ENCODE data around the gene CASP2. TPM values are rescaled to one million over a fixed set of nuclear protein-coding genes. Genes with fewer than 3 reads are reported as not detected.
"Not testable (repeated sequence)": the region's sequence is repeated elsewhere in the genome, so short reads cannot be mapped to it uniquely, and the experiment has no call there.

Gene CASP2
- total RNA-seq, 1 donor from 2014 or later = 103 TPM

- intact Hi-C loops (cut with micrococcal nuclease) = loop anchor here (1.0 to 2.0 kb wide), 5 partner anchors 12 to 117 kb away; partner anchors contain the start of gene CASP2
Observed at GRCh38 chr7:143263266-143264195, 24.6 kb upstream of the CASP2 start, which contains the start of gene GSTK1. Gene GSTK1 (plus strand): TSS chr7:143263441. CDS start chr7:143263514, 73 bp downstream.

GRCh38 chr7:143264196-143264568, 24.0 kb upstream of the CASP2 start:
- intact Hi-C loops (cut with micrococcal nuclease) = not testable (repeated sequence)

GRCh38 chr7:143265017-143265693, 23.0 kb upstream of the CASP2 start:
- intact Hi-C loops (cut with micrococcal nuclease) = loop anchor here (1.0 kb wide), 1 partner anchor 9 kb away; no protein-coding TSS in a partner anchor

GRCh38 chr7:143269251-143269650, 18.9 kb upstream of the CASP2 start:
- intact Hi-C loops (cut with micrococcal nuclease) = no loop called here

GRCh38 chr7:143271240-143271639, 16.9 kb upstream of the CASP2 start:
- intact Hi-C loops (cut with micrococcal nuclease) = no loop called here

GRCh38 chr7:143272871-143273270, 15.3 kb upstream of the CASP2 start:
- intact Hi-C loops (cut with micrococcal nuclease) = no loop called here

GRCh38 chr7:143279186-143280098, 8.7 kb upstream of the CASP2 start:
- intact Hi-C loops (cut with micrococcal nuclease) = loop anchor here (1.0 to 10.0 kb wide), 4 partner anchors 17 to 1555 kb away; partner anchors contain the start of genes GSTK1 and TPK1

- intact Hi-C loops (cut with micrococcal nuclease) = loop anchor here (10.0 kb wide), 2 partner anchors 475 to 1555 kb away; partner anchors contain the start of gene TPK1
Observed at GRCh38 chr7:143280160-143280559, 8.0 kb upstream of the CASP2 start.

- intact Hi-C loops (cut with micrococcal nuclease) = loop anchor here (10.0 kb wide), 2 partner anchors 476 to 1554 kb away; partner anchors contain the start of gene TPK1
Observed at GRCh38 chr7:143280566-143280965, 7.6 kb upstream of the CASP2 start.

GRCh38 chr7:143281529-143281928, 6.6 kb upstream of the CASP2 start:
- intact Hi-C loops (cut with micrococcal nuclease) = loop anchor here (10.0 kb wide), 2 partner anchors 477 to 1553 kb away; partner anchors contain the start of gene TPK1

GRCh38 chr7:143282124-143282523, 6.0 kb upstream of the CASP2 start:
- intact Hi-C loops (cut with micrococcal nuclease) = loop anchor here (10.0 kb wide), 2 partner anchors 477 to 1553 kb away; partner anchors contain the start of gene TPK1

GRCh38 chr7:143283381-143283780, 4.8 kb upstream of the CASP2 start:
- intact Hi-C loops (cut with micrococcal nuclease) = loop anchor here (10.0 kb wide), 2 partner anchors 479 to 1551 kb away; partner anchors contain the start of gene TPK1

GRCh38 chr7:143284591-143285469, 3.3 kb upstream of the CASP2 start, which contains the start of gene TMEM139:
Gene TMEM139 (plus strand): TSS chr7:143284958. CDS start chr7:143285958, 1,000 bp downstream.
- intact Hi-C loops (cut with micrococcal nuclease) = loop anchor here (5.0 to 10.0 kb wide), 3 partner anchors 480 to 1550 kb away; partner anchors contain the start of genes TCAF1 and TPK1

GRCh38 chr7:143285470-143285778, 2.7 kb upstream of the CASP2 start:
- intact Hi-C loops (cut with micrococcal nuclease) = loop anchor here (5.0 to 10.0 kb wide), 3 partner anchors 481 to 1549 kb away; partner anchors contain the start of genes TCAF1 and TPK1

GRCh38 chr7:143285806-143286521, 2.2 kb upstream of the CASP2 start:
- intact Hi-C loops (cut with micrococcal nuclease) = loop anchor here (5.0 to 10.0 kb wide), 3 partner anchors 481 to 1549 kb away; partner anchors contain the start of genes TCAF1 and TPK1

GRCh38 chr7:143286522-143286890, 1.6 kb upstream of the CASP2 start:
- intact Hi-C loops (cut with micrococcal nuclease) = loop anchor here (5.0 to 10.0 kb wide), 3 partner anchors 482 to 1548 kb away; partner anchors contain the start of genes TCAF1 and TPK1

GRCh38 chr7:143287339-143287934, 714 bp upstream of the CASP2 start:
- intact Hi-C loops (cut with micrococcal nuclease) = loop anchor here (5.0 to 10.0 kb wide), 3 partner anchors 483 to 1547 kb away; partner anchors contain the start of genes TCAF1 and TPK1

GRCh38 chr7:143288836-143289235, 685 bp downstream of the CASP2 start:
- intact Hi-C loops (cut with micrococcal nuclease) = loop anchor here (1.0 to 10.0 kb wide), 9 partner anchors 10 to 1546 kb away; partner anchors contain the start of genes GSTK1, TCAF1 and TPK1
